Colonic mucosa (tissue), 4 donors: ENCODE data around the gene CNTN6. TPM values are rescaled to one million over a fixed set of nuclear protein-coding genes. Genes with fewer than 3 reads are reported as not detected.

ENCODE experiments used
- DNase-seq: peaks from one replicate; pipeline ENCODE4 v3.0.0-alpha.2; 2020
- H3K27ac ChIP-seq: fragments of 200-600 bp; one replicate; pipeline ENCODE4 v1.8.0; 2021
- H3K27me3 ChIP-seq: fragments of 200-600 bp; one replicate; pipeline ENCODE4 v1.8.0; 2021
- H3K36me3 ChIP-seq: fragments of 200-600 bp; one replicate; pipeline ENCODE4 v1.8.0; 2021
- H3K4me1 ChIP-seq: fragments of 200-600 bp; one replicate; pipeline ENCODE4 v1.8.0; 2021; ENCODE audit warnings: mild to moderate bottlenecking
- H3K4me3 ChIP-seq: fragments of 200-600 bp; one replicate; pipeline ENCODE4 v1.8.0; 2021
- H3K9ac ChIP-seq, 2 donors: one replicate each; pipeline ENCODE4 v1.7.0; 2013; ENCODE audit warnings: control low read depth in 2 of 2, low read depth in 2 of 2, low read length in 2 of 2
- H3K9me3 ChIP-seq: fragments of 200-600 bp; one replicate; pipeline ENCODE4 v1.8.0; 2021
- CTCF ChIP-seq: fragments of 200-600 bp; IDR thresholded peaks from one replicate; pipeline ENCODE4 v1.8.0; 2022; ENCODE audit warnings: antibody characterized with exemption, mild to moderate bottlenecking
- intact Hi-C: fragments of 100-400 bp; cut with DNase I; formaldehyde crosslinking; loops from one replicate; pipeline ENCODE4 v1.14.1; 2022
- total RNA-seq, 2 donors: library from RNA; stranded (reverse); fragmentation: NEBNext Ultra II Directional in 1 of 2; extraction: Animal tissue kit (Norgen Biotek cat#: 25700) in 1 of 2; gene quantifications; one replicate each; pipeline ENCODE4 v1.2.1, GENCODE V29; 2021
- donor health status: healthy.
- donor health status: DM: no; HTN: no; CAD: no.
- donor health status: DM: no; HTN: no; CAD: no.

The CNTN6 gene
- total RNA-seq, 2 donors from 2014 or later, result 0.11 TPM; not detected in 1

DNA sequence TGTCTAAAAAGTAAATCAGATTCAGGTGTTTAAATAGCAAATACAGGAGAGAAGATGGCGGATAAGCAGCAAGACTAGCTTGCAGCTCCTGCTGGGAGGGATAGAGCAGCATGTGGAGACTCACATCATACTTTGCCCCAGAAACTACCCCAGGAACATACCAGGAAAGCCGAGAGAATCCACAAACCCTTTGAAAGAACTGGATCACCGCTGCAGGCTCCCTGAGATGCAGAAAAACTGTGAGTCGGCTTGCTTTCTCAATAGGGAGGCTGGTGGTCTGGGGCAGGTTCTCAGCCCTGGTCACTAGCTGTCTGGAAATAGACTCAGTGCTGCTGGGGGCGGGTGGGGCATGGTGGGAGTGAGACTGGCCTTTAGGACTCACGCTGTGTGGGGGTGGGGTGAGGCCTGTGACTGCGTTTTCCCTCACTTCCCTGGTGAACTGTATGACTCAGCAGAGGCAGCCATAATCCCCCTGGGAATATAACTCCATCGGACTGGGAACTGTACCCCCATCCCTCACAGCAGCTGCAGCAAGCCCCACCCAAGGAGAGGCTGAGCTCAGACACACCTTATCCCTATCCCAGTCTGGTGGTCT is 142.8 kb downstream of the CNTN6 start:
- H3K9me3 ChIP-seq, result no peaks in the 10 kb centered on the region
- no peaks in the 10 kb centered on the region for H3K36me3 ChIP-seq
- H3K27ac ChIP-seq, result no peak overlapping the region
- H3K4me3 ChIP-seq, result no peak overlapping the region
- DNase-seq, result no peak
- H3K4me1 ChIP-seq, result no peaks in the 10 kb centered on the region
- no peak for TF ChIP-seq CTCF
- no peak overlapping the region for H3K9ac ChIP-seq
- no peaks in the 10 kb centered on the region for H3K27me3 ChIP-seq
- intact Hi-C loops, result no loop called here

DNA sequence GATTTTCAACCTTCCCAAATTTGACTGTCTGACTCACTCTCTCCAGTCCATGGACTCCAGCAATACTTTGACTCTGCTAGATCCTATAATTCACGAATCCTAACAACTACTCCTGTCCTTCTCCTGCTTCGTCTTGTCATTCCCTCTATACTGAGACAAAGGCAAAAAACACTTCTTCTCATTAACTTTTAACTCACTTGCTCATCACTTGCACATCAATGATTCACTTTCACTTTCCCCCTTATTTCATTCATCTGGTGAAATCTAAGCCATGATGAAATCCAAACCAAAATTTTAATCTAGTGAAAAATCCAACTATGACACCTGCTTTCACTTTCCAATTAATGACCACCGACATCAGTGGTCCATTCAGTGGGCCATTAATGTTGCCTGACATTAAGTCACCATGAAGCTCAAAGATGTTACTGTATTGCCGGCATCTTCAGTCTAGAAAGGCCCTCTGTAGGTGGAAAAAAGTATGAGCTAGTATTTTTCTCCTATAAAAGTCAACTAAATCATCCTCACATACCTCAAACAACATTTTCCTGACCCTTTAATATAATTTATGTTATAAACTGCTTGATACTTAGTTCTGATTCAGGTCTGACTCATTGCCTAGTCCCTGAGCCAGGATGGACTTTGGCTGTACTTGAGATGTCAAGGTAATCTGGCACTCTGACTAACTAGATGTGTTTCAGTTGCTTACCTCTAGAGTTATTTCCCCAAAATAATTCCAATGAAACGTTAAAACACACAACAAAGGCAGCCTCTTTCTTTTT is 158.6 kb downstream of the CNTN6 start:
- no peaks in the 10 kb centered on the region for H3K27me3 ChIP-seq
- no peak overlapping the region for H3K9ac ChIP-seq
- DNase-seq, result no peak
- no peak for TF ChIP-seq CTCF
- no peaks in the 10 kb centered on the region for H3K36me3 ChIP-seq
- H3K27ac ChIP-seq, result no peak overlapping the region
- no peaks in the 10 kb centered on the region for H3K4me1 ChIP-seq
- H3K9me3 ChIP-seq, result no peaks in the 10 kb centered on the region
- no peak overlapping the region for H3K4me3 ChIP-seq
- intact Hi-C loops, result no loop called here

DNA sequence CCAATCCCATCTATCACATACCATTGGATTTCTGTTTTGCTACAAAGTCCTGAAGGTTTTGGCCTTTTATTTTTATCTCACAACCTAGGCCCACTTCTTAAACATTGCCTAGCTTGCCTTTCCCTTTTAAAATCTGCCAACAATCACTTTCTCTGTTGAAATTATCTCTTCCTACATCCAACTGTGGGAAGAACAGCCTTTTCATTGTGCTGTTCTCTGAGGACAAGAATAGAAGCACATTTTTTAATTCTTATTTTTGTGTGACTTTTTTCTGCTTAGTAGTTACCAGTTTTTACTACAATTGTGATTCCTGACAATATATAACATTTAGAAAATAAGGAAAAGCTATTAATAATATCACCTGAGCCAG is 159.2 kb downstream of the CNTN6 start:
- no peak for TF ChIP-seq CTCF
- intact Hi-C loops, result no loop called here
- H3K27ac ChIP-seq, result no peak overlapping the region
- H3K27me3 ChIP-seq, result no peaks in the 10 kb centered on the region
- no peaks in the 10 kb centered on the region for H3K9me3 ChIP-seq
- DNase-seq, result no peak
- no peaks in the 10 kb centered on the region for H3K4me1 ChIP-seq
- H3K4me3 ChIP-seq, result no peak overlapping the region
- no peaks in the 10 kb centered on the region for H3K36me3 ChIP-seq
- H3K9ac ChIP-seq, result no peak overlapping the region

- DNase-seq, result no peak
- no peak for TF ChIP-seq CTCF
- Histone ChIP-seq H3K4me1 (no peaks in the 10 kb centered on the region), H3K9ac (no peak overlapping the region), H3K9me3 (no peaks in the 10 kb centered on the region), H3K36me3 (no peaks in the 10 kb centered on the region), H3K4me3 (no peak overlapping the region), H3K27ac (no peak overlapping the region), H3K27me3 (no peaks in the 10 kb centered on the region)
- intact Hi-C loops, result no loop called here
Measured at GRCh38 chr3:1262246-1262645, 169.4 kb downstream of the CNTN6 start.

DNA sequence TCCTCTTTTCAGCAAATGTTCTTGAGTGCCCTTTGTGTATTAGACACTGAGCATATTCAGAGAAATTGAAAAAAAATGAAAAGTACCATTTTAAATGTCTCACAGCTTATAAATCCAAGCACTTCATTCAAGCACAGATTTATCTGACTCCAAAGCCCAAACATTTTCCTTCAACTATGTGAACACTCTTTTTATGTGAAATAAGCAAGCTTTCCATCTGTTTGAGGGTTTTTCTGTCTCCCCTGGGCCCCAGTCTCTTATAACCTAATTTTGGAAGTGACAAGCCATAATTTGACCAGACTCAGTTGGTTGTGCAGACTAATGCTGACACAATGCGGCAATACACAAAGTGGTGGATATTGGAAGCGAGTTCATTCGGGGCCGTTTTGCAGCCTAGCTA is 170.3 kb downstream of the CNTN6 start:
- Histone ChIP-seq H3K9ac (no peak overlapping the region), H3K9me3 (no peaks in the 10 kb centered on the region), H3K4me1 (no peaks in the 10 kb centered on the region), H3K36me3 (no peaks in the 10 kb centered on the region), H3K27ac (no peak overlapping the region), H3K27me3 (no peaks in the 10 kb centered on the region), H3K4me3 (no peak overlapping the region)
- intact Hi-C loops, result no loop called here
- TF ChIP-seq CTCF, result no peak
- DNase-seq, result no peak
